ENCODE measurements around the gene OFD1. TPM values are rescaled to one million over a fixed set of nuclear protein-coding genes. Genes with fewer than 3 reads are reported as not detected.

OFD1 gene
- total RNA-seq, 1 donor from 2014 or later: 15.2 TPM

- H3K27me3 Mint-ChIP-seq (ENCODE audit: unreplicated experiment): no peaks in the 10 kb centered on the region
- no peaks in the 10 kb centered on the region for H3K4me1 Mint-ChIP-seq (ENCODE audit: unreplicated experiment)
- TF ChIP-seq, protein P1, sequence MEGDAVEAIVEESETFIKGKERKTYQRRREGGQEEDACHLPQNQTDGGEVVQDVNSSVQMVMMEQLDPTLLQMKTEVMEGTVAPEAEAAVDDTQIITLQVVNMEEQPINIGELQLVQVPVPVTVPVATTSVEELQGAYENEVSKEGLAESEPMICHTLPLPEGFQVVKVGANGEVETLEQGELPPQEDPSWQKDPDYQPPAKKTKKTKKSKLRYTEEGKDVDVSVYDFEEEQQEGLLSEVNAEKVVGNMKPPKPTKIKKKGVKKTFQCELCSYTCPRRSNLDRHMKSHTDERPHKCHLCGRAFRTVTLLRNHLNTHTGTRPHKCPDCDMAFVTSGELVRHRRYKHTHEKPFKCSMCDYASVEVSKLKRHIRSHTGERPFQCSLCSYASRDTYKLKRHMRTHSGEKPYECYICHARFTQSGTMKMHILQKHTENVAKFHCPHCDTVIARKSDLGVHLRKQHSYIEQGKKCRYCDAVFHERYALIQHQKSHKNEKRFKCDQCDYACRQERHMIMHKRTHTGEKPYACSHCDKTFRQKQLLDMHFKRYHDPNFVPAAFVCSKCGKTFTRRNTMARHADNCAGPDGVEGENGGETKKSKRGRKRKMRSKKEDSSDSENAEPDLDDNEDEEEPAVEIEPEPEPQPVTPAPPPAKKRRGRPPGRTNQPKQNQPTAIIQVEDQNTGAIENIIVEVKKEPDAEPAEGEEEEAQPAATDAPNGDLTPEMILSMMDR (IDR thresholded peaks at IDR 0.05): no peak
- no peak for DNase-seq (ENCODE audit: extremely low spot score, unreplicated experiment)
- H3K36me3 Mint-ChIP-seq (ENCODE audit: unreplicated experiment): peaks cover 21% of the 10 kb centered on the region
- no peak overlapping the region for H3K4me3 Mint-ChIP-seq (ENCODE audit: unreplicated experiment)
- no peaks in the 10 kb centered on the region for H3K9me3 Mint-ChIP-seq (ENCODE audit: unreplicated experiment)
- no peak overlapping the region for H3K27ac Mint-ChIP-seq (ENCODE audit: unreplicated experiment)
Observed at GRCh38 chrX:13761606-13762414, 27.3 kb downstream of the OFD1 start.

GRCh38 chrX:13763489-13763888 lies 28.9 kb downstream of the OFD1 start:
- no peak for DNase-seq (ENCODE audit: extremely low spot score, unreplicated experiment)
- no peaks in the 10 kb centered on the region for H3K9me3 Mint-ChIP-seq (ENCODE audit: unreplicated experiment)
- no peak overlapping the region for H3K27ac Mint-ChIP-seq (ENCODE audit: unreplicated experiment)
- TF ChIP-seq, protein P1 (IDR thresholded peaks at IDR 0.05): no peak
- peaks cover 16% of the 10 kb centered on the region for H3K36me3 Mint-ChIP-seq (ENCODE audit: unreplicated experiment)
- no peak overlapping the region for H3K4me3 Mint-ChIP-seq (ENCODE audit: unreplicated experiment)
- no peaks in the 10 kb centered on the region for H3K4me1 Mint-ChIP-seq (ENCODE audit: unreplicated experiment)
- H3K27me3 Mint-ChIP-seq (ENCODE audit: unreplicated experiment): no peaks in the 10 kb centered on the region

DNA sequence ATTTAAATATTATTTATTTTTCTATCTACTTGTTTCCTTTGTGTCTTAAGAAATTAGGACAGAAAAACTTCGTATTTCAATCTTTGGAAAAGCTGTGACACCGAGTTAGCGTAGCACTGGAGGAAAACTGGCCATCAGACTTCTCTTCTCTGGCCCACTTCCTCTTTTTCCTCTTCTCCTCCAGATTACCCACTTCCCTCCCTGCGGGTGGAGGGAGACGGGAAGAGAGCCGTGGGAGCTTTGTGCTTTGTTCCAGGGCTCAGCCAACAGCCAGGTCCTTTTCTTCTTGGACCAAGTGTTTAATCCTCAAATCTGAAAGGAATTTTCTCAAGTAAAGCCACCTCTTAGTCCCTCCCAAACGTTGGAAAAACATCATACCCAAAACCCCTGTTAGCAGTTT lies 29.7 kb downstream of the OFD1 start:
- DNase-seq (ENCODE audit: extremely low spot score, unreplicated experiment): no peak
- no peak overlapping the region for H3K4me3 Mint-ChIP-seq (ENCODE audit: unreplicated experiment)
- no peak overlapping the region for H3K27ac Mint-ChIP-seq (ENCODE audit: unreplicated experiment)
- H3K4me1 Mint-ChIP-seq (ENCODE audit: unreplicated experiment): no peaks in the 10 kb centered on the region
- peaks cover 18% of the 10 kb centered on the region for H3K36me3 Mint-ChIP-seq (ENCODE audit: unreplicated experiment)
- H3K9me3 Mint-ChIP-seq (ENCODE audit: unreplicated experiment): no peaks in the 10 kb centered on the region
- TF ChIP-seq, protein P1 (IDR thresholded peaks at IDR 0.05): no peak
- no peaks in the 10 kb centered on the region for H3K27me3 Mint-ChIP-seq (ENCODE audit: unreplicated experiment)

- no peak for DNase-seq (ENCODE audit: extremely low spot score, unreplicated experiment)
- TF ChIP-seq, protein P1 (IDR thresholded peaks at IDR 0.05): peak; percentile 48
- H3K9me3 Mint-ChIP-seq (ENCODE audit: unreplicated experiment): no peaks in the 10 kb centered on the region
- H3K4me3 Mint-ChIP-seq (ENCODE audit: unreplicated experiment): no peak overlapping the region
- H3K4me1 Mint-ChIP-seq (ENCODE audit: unreplicated experiment): no peaks in the 10 kb centered on the region
- H3K36me3 Mint-ChIP-seq (ENCODE audit: unreplicated experiment): peaks cover 21% of the 10 kb centered on the region
- no peaks in the 10 kb centered on the region for H3K27me3 Mint-ChIP-seq (ENCODE audit: unreplicated experiment)
- H3K27ac Mint-ChIP-seq (ENCODE audit: unreplicated experiment): no peak overlapping the region
Observed at GRCh38 chrX:13764765-13765164, 30.2 kb downstream of the OFD1 start.

DNA sequence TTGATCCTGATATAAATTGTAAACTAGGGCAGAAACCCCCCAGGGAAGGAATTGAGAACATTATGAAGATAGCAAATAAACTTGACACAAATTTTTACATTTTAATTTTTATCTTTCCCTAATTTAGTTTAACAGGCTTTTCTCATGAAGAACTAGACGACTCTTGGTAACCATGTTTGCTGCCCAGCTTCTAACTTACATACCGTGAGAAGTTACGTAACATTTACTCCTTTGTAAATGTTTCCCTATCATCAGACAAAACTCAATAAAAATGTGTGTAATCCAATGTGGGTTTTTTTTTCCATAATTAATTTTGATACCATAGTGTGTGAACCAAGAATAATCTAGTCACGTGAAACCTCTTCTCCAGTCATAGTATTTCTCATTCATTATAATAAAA lies 34.4 kb downstream of the OFD1 start:
- peaks cover 28% of the 10 kb centered on the region for H3K36me3 Mint-ChIP-seq (ENCODE audit: unreplicated experiment)
- H3K4me1 Mint-ChIP-seq (ENCODE audit: unreplicated experiment): no peaks in the 10 kb centered on the region
- no peak overlapping the region for H3K27ac Mint-ChIP-seq (ENCODE audit: unreplicated experiment)
- no peaks in the 10 kb centered on the region for H3K9me3 Mint-ChIP-seq (ENCODE audit: unreplicated experiment)
- no peak for DNase-seq (ENCODE audit: extremely low spot score, unreplicated experiment)
- H3K4me3 Mint-ChIP-seq (ENCODE audit: unreplicated experiment): no peak overlapping the region
- no peaks in the 10 kb centered on the region for H3K27me3 Mint-ChIP-seq (ENCODE audit: unreplicated experiment)
- TF ChIP-seq, protein P1 (IDR thresholded peaks at IDR 0.05): no peak

Data from osteocyte (in vitro differentiated cells).